SKM-1 (cell line): ENCODE data around the gene ZNF473.

Experiments used
- DNase-seq: peaks from one replicate; lab custom pipeline; 2025; ENCODE audit not compliant: unreplicated experiment; lab: John Stamatoyannopoulos, UW

The ZNF473 gene

DNA sequence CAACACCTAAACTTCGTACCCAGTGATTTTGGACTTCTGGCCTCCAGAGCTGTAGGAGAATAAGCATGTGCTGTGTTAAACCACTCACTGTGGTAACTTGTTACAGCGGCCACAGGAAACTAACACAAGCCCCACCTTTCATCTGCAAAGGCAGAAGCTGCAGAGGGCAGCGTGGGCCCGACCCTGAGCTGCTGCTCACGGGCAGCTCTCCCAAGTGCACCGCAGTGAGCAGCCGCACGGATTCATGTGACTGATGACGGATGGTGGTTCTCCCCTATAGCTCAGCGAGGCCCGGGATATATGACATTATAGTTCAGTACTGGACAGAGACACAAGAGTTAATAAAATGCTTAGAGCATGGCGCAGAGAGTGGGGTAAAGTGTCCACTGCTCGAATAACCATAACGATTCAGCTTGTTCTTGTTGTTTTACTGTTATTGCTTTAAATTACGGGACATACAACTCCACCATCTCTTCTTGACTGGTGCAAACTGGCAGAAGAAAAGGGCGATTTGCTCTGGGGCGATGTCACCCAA is 22.5 kb upstream of the ZNF473 start:
- no peak for DNase-seq

DNA sequence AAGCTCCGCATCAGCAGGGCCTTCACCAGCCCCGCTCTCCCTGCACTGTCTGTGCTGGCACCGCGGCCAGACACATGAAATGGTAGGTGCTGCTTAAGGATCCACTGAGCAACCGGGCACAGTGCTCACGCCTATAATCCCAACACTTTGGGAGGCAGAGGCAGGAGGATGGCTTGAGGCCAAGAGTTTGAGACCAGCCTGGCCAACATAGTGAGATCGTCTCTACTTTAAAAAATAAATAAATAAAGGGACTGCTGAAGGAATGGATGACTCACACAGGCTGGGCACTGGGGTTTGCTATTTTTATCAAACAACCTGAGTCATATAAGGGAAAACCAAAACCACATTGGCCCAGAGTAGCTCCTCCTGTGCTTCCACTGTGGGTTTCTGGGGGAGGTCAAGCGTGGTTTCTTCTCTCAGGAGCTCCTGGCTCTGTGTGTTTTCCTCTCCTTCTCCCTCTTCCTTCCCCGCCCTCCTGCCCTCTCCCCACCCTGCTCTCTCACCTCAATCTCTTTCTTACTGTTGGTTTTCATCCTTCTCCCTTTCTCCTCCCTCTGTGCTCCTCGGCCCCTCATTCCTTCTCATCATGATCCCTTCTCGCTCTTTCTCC is 21.9 kb upstream of the ZNF473 start:
- DNase-seq = no peak

DNA sequence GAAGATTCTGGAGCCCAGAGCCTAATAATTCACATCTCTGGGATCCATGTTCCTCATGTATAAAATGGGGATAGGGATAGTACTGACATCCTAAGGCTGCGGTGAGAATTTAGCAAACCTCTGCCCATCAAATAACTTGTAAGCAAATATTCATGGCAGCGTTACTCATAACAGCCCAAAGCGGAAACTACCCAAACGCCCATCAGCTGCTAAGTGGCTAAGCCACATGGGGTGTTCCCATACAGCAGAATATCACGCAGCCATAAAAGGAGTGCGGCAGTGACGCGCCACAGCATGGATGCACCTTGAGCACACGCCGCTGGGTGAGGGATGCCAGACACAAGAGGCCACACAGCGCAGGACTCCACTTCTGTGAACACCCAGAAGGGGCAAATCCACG is 20.4 kb upstream of the ZNF473 start:
- DNase-seq = no peak

DNA sequence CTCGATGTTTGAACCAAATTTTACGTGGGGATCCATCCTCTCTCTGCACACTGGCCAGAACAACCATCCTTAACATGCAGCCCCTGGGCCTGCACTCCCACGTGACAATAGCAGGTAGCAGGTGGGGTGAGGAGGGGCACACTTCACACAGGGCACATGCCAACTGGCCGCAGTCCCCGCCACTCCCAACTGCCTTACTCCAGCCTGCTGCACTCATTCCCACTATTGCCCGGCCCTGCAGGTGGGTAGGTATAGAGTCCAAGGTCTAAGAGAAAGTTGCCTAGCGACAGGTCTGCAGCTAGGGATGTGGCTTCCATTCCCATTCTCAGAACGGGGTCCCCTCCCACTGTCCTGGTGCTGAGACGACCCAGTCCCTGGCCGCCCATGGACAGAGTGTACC is 18.6 kb upstream of the ZNF473 start:
- no peak for DNase-seq

DNA sequence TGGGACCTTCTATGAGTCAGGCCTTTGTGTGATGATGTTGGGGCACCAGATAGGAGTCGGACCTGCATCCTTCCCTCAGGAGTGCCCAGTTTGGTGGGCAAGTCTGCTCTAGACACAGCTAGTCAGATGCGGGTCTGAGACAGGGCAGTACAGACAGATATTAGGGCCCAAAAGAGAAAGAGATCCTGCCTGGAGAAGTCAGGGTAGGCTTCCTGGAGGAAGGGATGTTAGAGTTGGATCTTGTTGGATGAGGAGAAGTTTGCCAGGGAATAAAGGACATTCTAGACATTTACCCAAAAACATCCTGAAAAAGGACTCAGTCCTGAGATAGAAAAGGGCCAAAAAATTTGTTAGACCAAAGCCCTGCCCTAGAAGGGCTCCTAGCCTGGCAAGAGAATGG is 17.9 kb upstream of the ZNF473 start:
- DNase-seq = no peak

- DNase-seq = no peak
These were observed 17.3 kb upstream of the ZNF473 start for GRCh38 chr19:50008532-50008931.

- no peak for DNase-seq
These were observed 9.5 kb upstream of the ZNF473 start for GRCh38 chr19:50016225-50016807.

DNA sequence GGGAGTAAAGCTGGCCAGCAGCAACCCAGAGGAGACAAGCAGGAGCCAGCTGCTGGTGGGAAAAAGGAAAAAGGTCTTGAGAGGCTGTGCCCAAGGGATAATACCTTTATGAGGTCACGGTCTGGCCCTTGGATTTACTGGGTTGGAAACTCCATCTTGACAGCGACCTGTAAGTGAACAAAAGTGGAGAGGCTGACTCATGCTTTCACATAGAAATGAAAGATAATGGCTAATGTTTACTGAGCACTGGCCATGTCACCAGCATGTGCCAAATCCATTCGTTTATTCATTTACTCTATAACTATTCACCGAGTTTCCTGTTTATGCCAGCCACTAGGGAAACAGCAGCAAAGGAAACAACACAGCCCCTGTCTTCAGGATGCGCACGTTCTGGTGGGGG is 5.3 kb upstream of the ZNF473 start:
- no peak for DNase-seq

- no peak for DNase-seq
These were observed 3.0 kb upstream of the ZNF473 start for GRCh38 chr19:50022823-50023222.

DNA sequence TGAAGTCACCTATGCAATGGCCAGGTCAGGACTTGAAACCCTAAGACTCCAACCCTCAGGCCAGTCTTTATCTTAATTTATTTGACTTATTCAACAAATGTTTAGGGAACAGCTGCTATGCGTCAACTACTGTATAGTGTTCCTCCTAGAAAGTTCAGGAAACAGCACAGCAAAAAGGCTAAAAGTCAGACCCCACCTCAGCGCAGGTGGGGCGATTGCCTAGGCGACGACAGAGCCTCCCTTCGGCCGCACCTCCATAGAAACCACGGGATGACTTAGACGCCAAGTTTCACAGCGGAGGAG is 1.1 kb upstream of the ZNF473 start:
- DNase-seq = no peak

DNA sequence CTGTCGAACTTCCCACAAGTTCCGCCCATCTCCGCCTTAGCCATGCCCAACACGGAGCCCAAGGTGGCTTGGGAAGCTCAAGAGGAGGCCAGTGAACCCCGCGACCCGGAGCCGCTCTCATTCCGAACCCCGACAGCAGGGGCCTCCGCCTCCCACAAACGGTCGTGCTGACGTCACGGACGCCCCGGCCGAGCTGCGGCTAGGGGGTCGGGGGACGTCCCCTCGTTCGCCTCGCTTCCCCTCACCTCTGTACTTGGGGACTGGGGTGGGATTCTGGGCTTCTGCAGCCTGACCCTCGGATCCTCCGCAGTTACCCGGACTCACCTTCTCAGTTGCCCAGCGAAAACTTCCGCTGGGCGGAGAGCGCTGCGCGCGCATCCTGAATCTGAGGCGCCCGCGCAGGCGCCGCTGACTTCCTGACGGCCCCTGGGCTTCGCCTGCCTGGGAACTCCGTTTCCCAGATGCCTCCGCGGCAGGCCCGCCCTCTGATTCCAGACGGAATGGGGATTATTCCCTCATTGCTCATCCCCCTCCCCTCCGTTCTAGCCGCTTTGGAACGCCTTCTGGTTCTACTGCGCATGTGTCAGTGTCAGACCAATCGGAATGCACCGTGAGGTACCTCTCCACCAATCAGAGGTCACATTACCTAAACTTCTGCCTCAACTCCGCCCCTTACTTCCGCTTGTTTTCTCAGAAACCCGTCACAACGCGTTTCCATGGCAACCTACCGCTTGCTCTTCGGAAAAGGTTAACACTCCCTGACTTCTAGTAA is 597 bp upstream of the ZNF473 start, which contains the start of gene VRK3:
TSS of gene VRK3 (minus strand) at position 351 of the 772 bp plus-strand sequence. CDS start 9,210 bp downstream, outside the sequence.
- peak; percentile 90 for DNase-seq

GRCh38 chr19:50026550-50026906 is 723 bp downstream of the ZNF473 start:
- DNase-seq = no peak

GRCh38 chr19:50030225-50030624 is 4.4 kb downstream of the ZNF473 start:
- no peak for DNase-seq

DNA sequence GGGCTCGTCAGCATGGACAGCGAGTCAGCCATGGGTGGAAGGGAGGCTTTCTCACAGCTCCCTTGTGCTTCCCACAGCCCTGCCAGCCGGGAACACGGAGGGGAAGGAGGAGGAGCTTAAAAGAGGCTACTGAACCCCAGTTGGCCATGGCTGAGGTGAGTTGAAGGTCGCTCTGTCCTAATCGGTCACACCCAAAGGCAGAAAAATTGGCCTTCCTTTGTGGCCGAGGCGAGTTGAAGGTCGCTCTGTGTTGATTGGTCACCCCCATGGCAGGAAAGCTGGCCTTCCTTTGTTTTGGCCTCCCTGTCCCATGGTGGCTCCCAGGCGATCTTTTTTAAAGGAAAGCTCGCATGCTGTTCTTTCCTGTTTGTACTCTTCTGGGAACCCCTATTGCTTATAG is 5.1 kb downstream of the ZNF473 start:
- DNase-seq = no peak

DNA sequence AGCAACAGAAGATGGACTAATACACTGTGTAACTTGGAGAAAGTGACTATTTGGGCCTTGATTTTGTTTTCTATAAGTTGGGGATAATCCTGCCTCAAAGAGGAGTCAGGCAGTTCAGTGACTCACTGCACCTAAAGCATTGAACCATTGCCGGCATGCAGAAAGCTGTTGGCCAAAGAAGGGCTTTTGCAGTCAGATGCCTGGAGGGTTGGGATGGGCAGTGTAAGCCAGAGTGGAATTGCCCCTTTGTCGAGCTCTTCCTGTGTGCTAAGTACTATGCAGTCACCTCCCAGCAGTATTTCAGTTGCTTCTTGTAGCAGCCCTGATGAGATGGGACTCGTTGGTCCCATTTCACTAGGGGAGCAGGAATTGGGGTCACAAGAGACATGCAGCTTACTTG is 11.1 kb downstream of the ZNF473 start:
- no peak for DNase-seq

DNA sequence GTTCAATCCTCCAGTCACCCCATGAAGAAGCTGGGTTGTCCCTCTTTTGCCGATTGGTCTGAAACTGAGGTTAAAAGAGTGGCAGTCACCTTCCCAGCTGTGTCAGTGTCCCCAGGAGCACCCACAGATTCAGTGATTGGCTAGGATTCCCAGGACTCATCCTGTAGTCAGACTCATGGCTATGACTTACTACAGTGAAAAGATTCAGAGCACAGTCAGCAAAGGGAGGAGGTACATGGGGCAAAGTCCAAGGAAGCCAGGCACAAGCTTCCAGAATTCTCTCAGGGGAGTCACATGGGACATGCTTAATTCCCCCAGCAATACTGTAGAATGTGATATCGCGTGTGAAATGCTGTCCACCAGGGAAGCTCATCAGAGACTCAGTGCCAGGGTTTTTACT is 14.2 kb downstream of the ZNF473 start:
- DNase-seq = no peak

- DNase-seq = no peak
These were observed 15.2 kb downstream of the ZNF473 start for GRCh38 chr19:50040967-50041366.

DNA sequence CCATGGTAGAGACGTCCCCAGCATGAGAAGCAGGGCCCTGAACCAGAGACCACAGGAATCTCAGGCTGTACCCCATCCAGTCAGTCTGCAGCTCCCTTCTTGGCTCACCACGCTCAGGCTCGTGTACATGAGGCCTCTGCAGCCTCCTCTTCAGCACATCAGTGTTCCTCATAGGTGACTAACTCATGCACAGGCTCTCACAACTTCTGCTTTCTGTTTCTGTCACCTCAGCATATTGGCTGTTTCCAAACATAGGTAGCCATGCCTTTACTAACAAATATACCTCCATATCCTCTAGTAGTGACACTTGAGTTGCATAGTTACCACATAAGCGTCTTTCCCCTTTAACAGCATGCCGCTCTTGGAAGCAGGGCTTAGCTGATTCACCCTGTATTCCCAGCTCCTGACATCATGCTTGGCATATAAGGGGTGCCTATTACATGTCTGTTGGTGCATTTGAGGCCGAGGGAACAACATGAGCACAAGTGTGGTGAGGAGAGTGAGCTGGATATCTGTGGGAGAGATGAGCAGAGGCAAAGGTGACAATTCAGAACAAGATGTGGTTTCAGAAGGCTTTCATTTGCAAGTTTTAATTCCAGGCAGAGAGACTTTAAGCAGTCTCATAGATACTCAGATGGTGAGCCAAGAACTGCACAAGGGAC is 16.7 kb downstream of the ZNF473 start:
- no peak for DNase-seq

DNA sequence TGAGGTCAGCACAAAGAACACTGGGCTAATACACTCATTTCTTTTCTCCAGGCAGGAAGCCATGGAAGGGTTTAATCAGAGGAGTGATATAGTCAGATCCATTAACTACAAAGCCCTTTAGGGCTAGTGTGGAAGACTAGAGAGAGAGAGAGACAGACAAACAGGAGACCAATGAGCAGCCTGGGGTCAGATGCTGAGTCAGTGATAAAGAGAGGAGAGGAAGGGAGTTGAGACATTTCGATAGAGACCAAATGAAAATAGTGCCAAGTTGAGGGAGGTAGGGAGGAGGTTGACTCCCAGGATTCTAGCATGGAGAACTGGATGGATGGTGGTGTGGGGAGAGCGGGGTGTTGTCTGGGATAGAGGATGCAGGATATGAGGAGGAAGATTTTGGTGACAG is 18.2 kb downstream of the ZNF473 start:
- DNase-seq = no peak

DNA sequence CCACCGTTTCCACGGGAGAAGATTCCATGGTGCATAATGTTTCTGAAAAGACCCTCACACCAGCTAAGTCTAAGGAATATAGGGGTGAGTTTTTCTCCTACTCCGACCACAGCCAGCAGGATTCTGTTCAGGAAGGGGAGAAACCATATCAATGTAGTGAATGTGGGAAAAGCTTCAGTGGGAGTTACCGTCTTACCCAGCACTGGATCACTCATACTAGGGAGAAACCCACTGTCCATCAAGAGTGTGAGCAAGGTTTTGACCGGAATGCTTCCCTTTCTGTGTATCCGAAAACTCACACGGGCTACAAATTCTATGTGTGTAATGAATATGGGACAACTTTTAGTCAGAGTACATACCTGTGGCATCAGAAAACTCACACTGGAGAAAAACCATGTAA is 19.1 kb downstream of the ZNF473 start:
- no peak for DNase-seq

DNA sequence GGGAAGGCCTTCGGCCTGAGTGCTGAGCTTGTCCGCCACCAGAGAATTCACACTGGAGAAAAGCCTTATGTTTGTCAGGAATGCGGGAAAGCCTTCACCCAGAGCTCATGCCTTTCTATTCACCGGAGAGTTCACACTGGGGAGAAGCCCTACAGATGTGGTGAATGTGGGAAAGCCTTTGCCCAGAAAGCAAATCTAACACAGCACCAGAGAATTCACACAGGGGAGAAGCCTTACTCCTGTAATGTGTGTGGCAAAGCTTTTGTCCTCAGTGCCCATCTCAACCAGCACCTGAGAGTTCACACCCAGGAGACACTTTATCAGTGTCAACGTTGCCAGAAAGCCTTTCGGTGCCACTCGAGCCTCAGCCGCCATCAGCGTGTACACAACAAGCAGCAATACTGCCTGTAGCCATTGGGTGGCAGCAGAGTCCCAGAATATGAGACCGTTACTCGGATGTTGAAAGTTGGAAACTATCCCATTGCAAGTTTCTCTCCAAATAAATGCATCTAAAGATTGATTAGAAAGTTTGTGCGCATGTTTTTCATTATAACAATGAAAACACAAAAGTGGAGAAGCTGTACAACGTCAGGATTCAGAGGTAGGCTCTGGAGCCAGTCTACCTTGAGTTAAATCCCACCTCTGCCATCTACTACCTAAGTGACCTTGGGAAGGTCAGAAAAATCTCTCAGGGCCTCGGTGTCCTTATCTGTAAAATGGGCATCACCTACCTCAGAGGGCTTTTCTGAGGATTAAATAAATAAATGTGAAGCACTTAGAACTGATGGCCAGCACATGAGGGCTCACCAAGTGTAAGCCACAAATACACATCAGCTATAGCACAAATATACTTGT is 21.1 kb downstream of the ZNF473 start:
- DNase-seq = no peak
